RPMI7951 (cell line): ENCODE results near the gene KRT39. TPM values are rescaled to one million over a fixed set of nuclear protein-coding genes. Genes with fewer than 3 reads are reported as not detected.

Source experiments
- total RNA-seq: library from RNA; depleted of rRNA; stranded (reverse); fragments of >200 nt; shearing (Covaris generic); gene quantifications from 2 replicates; pipeline ENCODE4 v1.2.3, GENCODE V29; 2014; rRNA removed

The KRT39 gene
- total RNA-seq, 1 experiment from 2014 or later: 0.24 TPM

Other genes with a start within 250 kb of the KRT39 start
- not detected in 2 replicates for gene KRT25, start 211.6 kb downstream of the KRT39 start, total RNA-seq
- gene KRT26, start 194.7 kb downstream of the KRT39 start, total RNA-seq: not detected in 2 replicates
- not detected in 2 replicates for gene KRT27, start 184.4 kb downstream of the KRT39 start, total RNA-seq
- not detected in 2 replicates for gene KRT28, start 167.0 kb downstream of the KRT39 start, total RNA-seq
- gene KRT10, start 144.3 kb downstream of the KRT39 start, total RNA-seq: 19.7 and 26.7 TPM in 2 replicates
- not detected in 2 replicates for gene KRT12, start 99.7 kb downstream of the KRT39 start, total RNA-seq
- gene KRT20, start 81.7 kb downstream of the KRT39 start, total RNA-seq: not detected in 2 replicates
- 0.20 TPM in 1 of 2 replicates, not detected in the other for gene KRT23, start 29.3 kb downstream of the KRT39 start, total RNA-seq
- gene KRT40, start 17.4 kb upstream of the KRT39 start, total RNA-seq: not detected in 2 replicates
- gene KRTAP3-3, start 27.2 kb upstream of the KRT39 start, total RNA-seq: not detected in 2 replicates
- not detected in 2 replicates for gene KRTAP3-2, start 33.0 kb upstream of the KRT39 start, total RNA-seq
- gene KRTAP3-1, start 42.2 kb upstream of the KRT39 start, total RNA-seq: not detected in 2 replicates
- not detected in 2 replicates for gene KRTAP1-5, start 60.3 kb upstream of the KRT39 start, total RNA-seq
- not detected in 2 replicates for gene KRTAP1-4, start 63.2 kb upstream of the KRT39 start, total RNA-seq
- not detected in 2 replicates for gene KRTAP1-3, start 67.9 kb upstream of the KRT39 start, total RNA-seq
- gene KRTAP1-1, start 74.5 kb upstream of the KRT39 start, total RNA-seq: not detected in 2 replicates
- 0.48 TPM in 1 of 2 replicates, not detected in the other for gene KRTAP2-1, start 80.4 kb upstream of the KRT39 start, total RNA-seq
- not detected in 2 replicates for gene KRTAP2-2, start 88.3 kb upstream of the KRT39 start, total RNA-seq
- gene KRTAP2-3, start 93.2 kb upstream of the KRT39 start, total RNA-seq: not detected in 2 replicates
- gene KRTAP2-4, start 98.9 kb upstream of the KRT39 start, total RNA-seq: not detected in 2 replicates
- gene KRTAP4-7, start 117.2 kb upstream of the KRT39 start, total RNA-seq: not detected in 2 replicates
- not detected in 2 replicates for gene KRTAP4-8, start 131.2 kb upstream of the KRT39 start, total RNA-seq
- not detected in 2 replicates for gene KRTAP4-16, start 135.3 kb upstream of the KRT39 start, total RNA-seq
- gene KRTAP4-9, start 138.4 kb upstream of the KRT39 start, total RNA-seq: not detected in 2 replicates
- gene KRTAP4-11, start 151.4 kb upstream of the KRT39 start, total RNA-seq: not detected in 2 replicates
- gene KRTAP4-12, start 157.2 kb upstream of the KRT39 start, total RNA-seq: not detected in 2 replicates
- not detected in 2 replicates for gene KRTAP4-6, start 173.6 kb upstream of the KRT39 start, total RNA-seq
- gene KRTAP4-5, start 182.9 kb upstream of the KRT39 start, total RNA-seq: not detected in 2 replicates
- gene KRTAP4-4, start 193.8 kb upstream of the KRT39 start, total RNA-seq: not detected in 2 replicates
- gene KRTAP4-3, start 201.3 kb upstream of the KRT39 start, total RNA-seq: not detected in 2 replicates
- not detected in 2 replicates for gene KRTAP4-2, start 211.3 kb upstream of the KRT39 start, total RNA-seq
- not detected in 2 replicates for gene KRTAP4-1, start 218.0 kb upstream of the KRT39 start, total RNA-seq
- not detected in 2 replicates for gene KRTAP9-1, start 222.9 kb upstream of the KRT39 start, total RNA-seq